Nucleus accumbens (tissue), 56 donors: ENCODE data around the gene QRICH1.

Experiments
- DNase-seq, 56 donors: peaks; one replicate each; lab custom pipeline; 2025; lab: John Stamatoyannopoulos, UW

QRICH1 gene

DNA sequence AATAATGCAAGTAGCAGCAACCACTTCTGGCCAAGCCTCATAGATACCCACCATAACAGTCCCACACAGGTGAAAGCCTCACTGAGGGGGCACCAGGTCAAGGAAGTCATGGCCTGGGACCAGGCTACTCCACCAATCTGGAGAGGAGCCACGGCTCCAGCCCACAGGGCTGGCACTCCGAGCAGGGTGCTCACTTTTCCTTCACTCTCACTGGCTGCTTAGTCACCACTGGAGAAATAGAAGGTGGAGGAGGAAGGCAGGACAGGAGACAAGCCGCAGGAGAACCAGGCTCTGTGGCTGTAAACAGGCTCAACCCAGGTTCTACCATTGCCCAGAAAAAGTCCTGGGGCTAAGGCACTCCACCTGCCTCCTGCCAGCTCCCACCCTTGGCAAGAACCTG is 25.6 kb upstream of the QRICH1 start:
- no peak for DNase-seq

DNA sequence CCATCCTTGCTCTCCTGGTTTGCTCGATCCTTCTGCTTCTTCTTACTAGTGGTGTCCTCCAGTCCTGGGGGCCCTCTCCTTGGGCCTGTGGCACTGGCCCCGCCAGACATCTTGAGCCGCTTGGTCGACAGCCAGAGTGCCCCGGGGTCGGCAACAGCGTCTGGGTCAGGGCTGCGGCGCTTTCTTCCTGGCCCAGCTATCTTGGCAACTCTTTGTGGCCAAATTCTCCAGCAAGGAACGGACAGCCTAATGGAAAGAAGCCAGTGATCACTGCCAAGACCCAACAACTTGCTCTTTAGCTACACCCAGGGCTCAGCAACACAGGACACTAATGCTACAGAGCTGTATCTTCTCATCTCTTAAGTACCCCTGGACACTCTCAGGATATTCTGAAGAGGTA is 25.2 kb upstream of the QRICH1 start:
- DNase-seq = peak in 5 of 56 donors; percentile 8 to 36 (median 20)

- DNase-seq = no peak
Measured at GRCh38 chr3:49112262-49112661, 18.4 kb upstream of the QRICH1 start.

DNA sequence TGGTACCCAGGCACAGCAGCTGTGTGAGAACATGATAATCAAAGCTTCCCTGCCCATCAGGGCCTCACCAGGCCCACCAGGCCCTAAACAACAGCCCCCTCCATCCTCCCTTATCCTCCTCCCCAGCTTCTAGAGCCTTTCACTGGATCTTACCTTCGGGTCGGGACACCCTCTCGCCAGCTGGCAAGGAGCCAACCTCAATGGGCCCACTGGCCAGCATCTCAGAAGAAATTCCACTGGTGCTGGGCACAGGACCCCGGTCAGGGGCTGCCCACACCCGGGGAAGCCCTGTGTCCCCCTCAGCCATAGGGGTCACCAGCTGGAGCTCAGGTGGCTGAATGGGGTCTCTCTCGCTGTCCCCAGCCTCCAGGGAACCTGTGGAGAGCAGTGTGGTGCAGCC is 17.5 kb upstream of the QRICH1 start:
- no peak for DNase-seq

DNA sequence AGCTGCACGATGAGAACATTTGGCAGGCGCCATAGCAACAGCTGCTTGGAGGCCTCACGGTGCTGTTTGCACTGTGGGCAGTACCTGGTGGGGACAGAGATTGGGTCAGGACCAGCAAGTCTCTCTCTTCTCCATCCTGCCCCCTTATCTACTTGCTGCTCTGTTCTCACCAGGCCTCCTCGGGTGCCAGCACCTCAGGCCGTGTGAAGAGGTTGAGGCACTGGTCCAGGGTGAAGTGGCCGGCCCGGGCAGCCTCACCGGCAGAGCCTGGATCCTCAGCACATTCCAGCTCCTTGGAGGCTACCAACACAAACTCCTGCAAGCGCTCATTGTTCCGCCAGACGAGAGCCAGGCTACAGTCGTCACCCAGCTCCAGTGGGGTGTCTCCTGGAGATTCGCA is 16.9 kb upstream of the QRICH1 start:
- DNase-seq = peak in 1 of 56 donors; percentile 10

DNA sequence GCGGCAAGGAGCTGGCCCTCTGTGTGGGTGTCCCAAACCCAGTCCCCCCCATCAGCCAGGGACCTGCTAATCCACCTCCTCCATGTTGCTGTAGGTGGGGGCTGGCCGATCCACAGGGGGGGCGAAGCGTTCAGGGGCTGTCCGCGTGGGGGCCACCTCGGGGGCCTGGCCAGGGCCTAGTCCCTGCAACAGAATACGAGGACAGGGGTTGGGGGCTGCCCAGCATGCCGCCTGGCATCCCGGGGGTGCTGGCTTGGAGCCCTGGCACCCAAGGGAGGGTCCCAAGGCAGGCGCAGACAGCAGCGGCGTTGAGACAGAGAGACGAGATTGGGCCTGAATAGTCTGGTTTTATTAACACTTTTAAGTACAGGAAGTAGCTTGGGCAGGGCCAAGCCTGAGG is 14.5 kb upstream of the QRICH1 start:
- DNase-seq = no peak

DNA sequence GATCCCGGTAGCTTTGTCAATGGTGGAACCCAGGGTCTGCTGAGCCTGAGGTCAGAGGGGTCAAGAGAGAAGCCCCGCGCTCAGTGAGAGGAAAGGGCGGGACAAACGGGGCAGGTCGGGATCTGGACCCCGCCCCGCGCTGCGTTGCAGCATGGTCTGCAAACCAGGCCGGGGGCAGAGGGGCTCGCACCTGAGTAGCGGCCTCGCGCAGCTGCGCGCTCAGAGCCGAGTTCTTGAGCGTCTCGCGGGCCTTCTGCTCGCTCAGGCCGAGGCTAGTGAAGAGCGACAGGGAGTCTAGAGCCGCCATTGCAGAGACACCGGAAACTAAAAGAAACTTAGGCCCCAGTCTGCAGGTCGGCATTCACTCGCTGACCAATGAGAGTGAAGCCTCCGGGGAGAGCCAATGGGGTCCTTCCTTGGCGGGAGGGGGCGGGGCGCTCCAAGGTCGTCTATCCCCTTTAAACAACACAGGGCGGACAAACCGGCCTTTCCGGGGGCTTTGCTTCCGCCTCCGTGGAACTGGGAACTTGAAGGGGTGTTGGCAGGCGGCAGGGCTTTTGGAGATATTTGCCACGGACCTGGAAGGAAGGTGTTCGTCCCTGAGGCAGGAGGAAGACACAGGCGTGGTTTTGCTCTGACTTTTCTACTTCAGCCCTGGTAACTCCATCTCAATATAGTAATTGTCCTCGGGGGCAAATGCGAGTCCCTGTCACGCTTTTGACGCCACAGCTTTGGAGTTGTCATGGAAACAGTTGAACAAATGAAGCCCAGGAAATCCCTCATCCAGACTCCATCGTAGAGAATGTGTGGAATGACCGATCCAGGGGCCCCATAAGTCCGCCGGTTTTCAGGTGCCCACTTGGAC is 10.8 kb upstream of the QRICH1 start, which contains the start of gene QARS1:
Gene QARS1 (minus strand): TSS at position 331 of the 865 bp plus-strand sequence. CDS start 24 bp downstream, at position 307.
- DNase-seq = peak; percentile 45 to 96 (median 88)

DNA sequence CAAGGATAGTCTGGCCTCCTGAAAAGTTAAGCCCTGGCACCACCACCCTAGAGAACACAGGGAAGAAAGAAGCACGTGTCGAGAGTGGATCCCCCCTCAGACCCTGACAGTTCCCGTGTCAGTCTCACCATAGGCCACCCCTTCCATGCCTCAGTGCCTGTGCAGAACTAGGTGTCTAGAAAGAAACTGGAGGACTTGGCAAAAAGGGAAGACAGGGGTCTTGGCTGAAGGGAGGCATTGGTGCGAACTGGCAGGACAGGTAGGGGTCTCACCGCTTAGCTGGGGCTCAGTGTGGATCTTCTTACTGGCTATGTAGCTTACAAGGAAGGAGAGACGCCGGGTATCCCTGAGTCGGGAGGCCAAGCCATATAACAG is 10.2 kb upstream of the QRICH1 start:
- no peak for DNase-seq

- no peak for DNase-seq
Measured at GRCh38 chr3:49100046-49100615, 6.3 kb upstream of the QRICH1 start.

DNA sequence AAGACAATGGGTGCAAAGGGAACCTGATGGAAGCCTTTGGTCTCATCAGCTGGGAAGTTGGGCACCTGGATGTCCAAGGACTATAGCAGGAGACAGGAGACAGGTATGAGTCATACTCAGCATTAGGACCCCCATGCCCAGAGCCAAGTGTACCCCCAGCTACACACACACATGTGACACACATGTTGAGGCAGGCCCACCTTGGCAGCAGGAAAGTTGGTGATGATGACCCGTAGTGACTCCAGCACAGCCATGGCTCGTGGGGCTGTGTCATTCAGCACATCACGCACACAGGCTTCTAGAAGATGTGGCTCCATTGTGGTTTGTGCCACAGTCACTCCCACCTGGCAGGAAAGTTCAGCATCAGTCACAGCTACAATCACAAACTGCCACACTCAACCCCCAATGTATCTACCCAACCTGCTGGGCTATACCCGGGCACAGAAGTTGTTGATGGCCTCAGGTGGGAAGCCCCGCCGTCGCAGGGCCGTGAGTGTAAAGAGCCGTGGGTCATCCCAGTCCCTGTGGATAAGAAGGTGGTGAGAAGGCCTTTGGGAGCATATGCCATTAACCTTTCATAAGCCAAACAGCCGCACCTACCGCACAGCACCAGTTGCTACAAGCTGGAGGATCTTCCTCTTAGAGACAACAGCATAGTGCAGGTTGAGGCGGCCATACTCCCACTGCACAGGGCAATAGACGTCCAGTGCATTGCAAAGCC is 5.2 kb upstream of the QRICH1 start:
- DNase-seq = no peak

DNA sequence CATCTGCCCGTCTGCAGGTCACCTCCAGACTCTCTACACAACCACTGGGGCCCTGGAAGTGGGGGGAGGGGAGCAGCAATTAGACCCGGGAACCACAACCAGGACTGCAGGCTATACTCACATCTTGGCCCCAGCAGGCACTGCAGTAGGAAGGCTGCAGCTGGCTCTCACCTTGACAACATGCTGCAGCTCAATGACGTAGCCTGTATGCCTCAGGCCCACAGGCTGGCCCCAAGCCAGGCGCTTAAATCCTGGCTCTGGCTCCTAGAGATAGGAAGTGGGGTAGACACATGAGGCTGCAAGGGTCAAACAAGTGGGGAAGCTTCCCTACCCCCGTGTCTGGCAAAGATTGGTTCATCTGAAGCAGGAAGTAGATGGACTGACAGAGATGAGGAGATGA is 4.6 kb upstream of the QRICH1 start:
- DNase-seq = no peak

- DNase-seq = peak in 51 of 56 donors; percentile 34 to 87 (median 73)
Measured at GRCh38 chr3:49092938-49093852, 676 bp downstream of the QRICH1 start.

DNA sequence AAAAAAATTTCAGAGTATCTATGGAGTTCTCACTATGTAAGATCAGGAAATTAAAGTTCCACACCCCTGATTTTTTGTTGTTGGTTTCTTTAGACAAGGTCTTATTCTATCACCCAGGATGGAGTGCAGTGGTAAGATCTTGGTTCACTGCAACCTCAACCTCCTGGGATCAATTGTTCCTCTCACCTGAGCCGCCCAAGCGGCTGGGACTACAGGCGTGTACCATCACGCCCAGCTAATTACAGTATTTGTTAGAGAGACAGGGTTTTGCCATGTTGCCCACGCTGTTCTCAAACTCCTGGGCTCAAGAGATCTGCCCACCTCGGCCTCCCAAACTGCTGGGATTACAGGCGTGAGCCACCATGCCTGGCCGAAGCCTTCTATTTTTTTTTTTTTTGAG is 12.4 kb downstream of the QRICH1 start:
- DNase-seq = no peak

- no peak for DNase-seq
Measured at GRCh38 chr3:49079270-49079669, 14.6 kb downstream of the QRICH1 start.

GRCh38 chr3:49076646-49077045 is 17.2 kb downstream of the QRICH1 start:
- no peak for DNase-seq

GRCh38 chr3:49076116-49076515 is 17.8 kb downstream of the QRICH1 start:
- no peak for DNase-seq

GRCh38 chr3:49058011-49058410 is 35.9 kb downstream of the QRICH1 start:
- no peak for DNase-seq

DNA sequence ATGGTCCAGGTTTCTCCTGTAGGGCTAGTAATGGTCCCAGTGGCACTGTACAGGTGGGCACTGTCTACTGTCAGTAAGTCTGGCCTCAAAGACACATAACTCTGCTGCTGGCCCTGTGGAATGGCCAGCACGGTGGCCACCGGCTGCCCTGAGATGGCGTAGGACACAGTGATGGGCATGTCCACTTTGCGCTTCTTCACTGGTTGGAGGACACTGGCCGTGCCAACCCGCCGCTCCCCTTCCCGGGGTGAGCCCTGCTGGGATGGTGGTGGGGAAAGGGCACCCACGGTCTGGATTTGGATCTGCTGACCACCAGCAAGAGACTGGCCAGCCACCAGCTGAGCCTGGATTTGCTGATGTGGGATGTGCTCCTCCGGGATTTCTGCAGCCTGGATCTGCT is 36.6 kb downstream of the QRICH1 start:
- DNase-seq = no peak

- DNase-seq = no peak
Measured at GRCh38 chr3:49054344-49054862, 39.5 kb downstream of the QRICH1 start.

- DNase-seq = no peak
Measured at GRCh38 chr3:49053543-49053942, 40.3 kb downstream of the QRICH1 start.
